GM18873 (cell line): ENCODE measurements around the gene MRS2.

Experiments used
- ATAC-seq: cut with Tn5 transposase; IDR thresholded peaks from one replicate; pipeline ENCODE4 v1.9.1; 2021; ENCODE audit warnings: mild to moderate bottlenecking, moderate library complexity, moderate number of reproducible peaks; ENCODE audit not compliant: unreplicated experiment, low FRiP score

The MRS2 gene

DNA sequence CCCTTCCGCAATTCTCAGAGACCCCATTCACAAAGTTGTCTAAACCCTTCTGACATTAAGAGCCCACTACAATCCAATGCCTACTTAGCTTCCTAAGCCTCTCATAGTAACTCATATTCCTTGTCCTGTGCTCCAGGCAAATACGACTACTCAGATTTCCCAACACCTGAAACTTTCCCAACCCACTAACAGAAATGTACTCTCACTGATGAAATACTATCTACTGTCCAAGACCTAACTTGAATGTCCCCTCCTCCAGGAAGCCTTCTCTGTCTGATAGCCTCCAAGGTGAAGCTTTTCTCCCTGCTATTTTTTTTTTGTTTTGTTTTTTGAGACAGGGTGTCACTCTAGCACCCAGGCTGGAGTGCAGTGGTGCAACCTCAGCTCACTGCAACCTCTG lies 56.2 kb downstream of the MRS2 start:
- no peak for ATAC-seq

DNA sequence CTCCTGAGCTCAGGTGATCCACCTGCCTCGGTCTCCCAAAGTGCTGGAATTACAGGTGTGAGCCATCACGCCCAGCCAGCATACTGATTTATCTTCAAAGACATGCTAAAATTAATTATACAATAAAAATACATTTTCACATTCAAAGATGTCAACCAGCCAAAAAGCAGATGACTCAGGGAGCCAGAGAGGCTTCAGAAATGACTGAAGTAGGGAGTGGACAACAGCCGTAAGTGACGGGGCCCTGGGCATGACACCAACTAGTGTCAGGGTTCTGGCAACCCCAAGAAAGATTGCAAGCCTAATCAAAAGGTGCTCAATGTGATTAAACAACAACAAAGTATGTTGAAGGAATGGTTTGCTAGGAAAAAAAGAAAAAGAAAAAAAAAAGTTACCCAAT lies 58.2 kb downstream of the MRS2 start:
- ATAC-seq: no peak

GRCh38 chr6:24464253-24465038 lies 61.7 kb downstream of the MRS2 start:
- ATAC-seq: no peak

DNA sequence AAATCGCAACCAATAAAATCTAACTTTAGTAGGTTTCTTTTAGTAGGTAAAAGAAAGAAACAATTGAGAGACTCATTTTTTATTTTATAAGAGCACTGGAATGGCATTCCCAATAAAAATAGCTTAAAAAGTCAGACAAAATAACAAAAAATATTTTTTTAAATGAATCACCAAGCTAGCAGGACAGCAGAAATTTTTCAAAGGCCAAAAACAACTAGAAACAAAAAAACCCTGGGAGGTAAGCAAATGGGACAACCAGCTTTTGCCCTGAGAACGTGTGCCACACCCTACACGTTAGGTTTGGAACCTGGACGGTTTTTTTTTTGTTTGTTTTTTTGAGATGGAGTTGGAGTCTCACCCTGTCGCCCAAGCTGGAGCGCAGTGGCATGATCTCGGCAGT lies 67.1 kb downstream of the MRS2 start:
- no peak for ATAC-seq

- ATAC-seq: no peak
Measured at GRCh38 chr6:24472181-24472580, 69.4 kb downstream of the MRS2 start.
